Measurements from ENCODE around the gene ANTKMT.
"Not testable (repeated sequence)": the region's sequence is repeated elsewhere in the genome, so short reads cannot be mapped to it uniquely, and the experiment has no call there.

Gene ANTKMT

GRCh38 chr16:742894-743293, 21.9 kb downstream of the ANTKMT start:
- not testable (repeated sequence) for H3K27me3 ChIP-seq (ENCODE audit: control insufficient read depth, insufficient read depth, low read length); H3K4me1 ChIP-seq (ENCODE audit: control insufficient read depth, insufficient read depth, low read length); H3K4me3 ChIP-seq (ENCODE audit: low read length); H3K27ac ChIP-seq (ENCODE audit: low read depth, low read length); H3K9ac ChIP-seq (ENCODE audit: low read length); H3K36me3 ChIP-seq (ENCODE audit: control insufficient read depth, insufficient read depth, low read length)

GRCh38 chr16:743794-744500, 23.0 kb downstream of the ANTKMT start:
- no peak overlapping the region for H3K4me3 ChIP-seq (ENCODE audit: low read length)
- peaks cover 3% of the 10 kb centered on the region for H3K4me1 ChIP-seq (ENCODE audit: control insufficient read depth, insufficient read depth, low read length)
- peaks cover 2% of the 10 kb centered on the region for H3K27me3 ChIP-seq (ENCODE audit: control insufficient read depth, insufficient read depth, low read length)
- no peak overlapping the region for H3K27ac ChIP-seq (ENCODE audit: low read depth, low read length)
- no peak overlapping the region for H3K9ac ChIP-seq (ENCODE audit: low read length)
- no peaks in the 10 kb centered on the region for H3K36me3 ChIP-seq (ENCODE audit: control insufficient read depth, insufficient read depth, low read length)

GRCh38 chr16:745739-746138, 24.8 kb downstream of the ANTKMT start:
- Histone ChIP-seq H3K4me3 (ENCODE audit: low read length) (no peak overlapping the region), H3K36me3 (ENCODE audit: control insufficient read depth, insufficient read depth, low read length) (no peaks in the 10 kb centered on the region), H3K27me3 (ENCODE audit: control insufficient read depth, insufficient read depth, low read length) (peaks cover 2% of the 10 kb centered on the region), H3K27ac (ENCODE audit: low read depth, low read length) (no peak overlapping the region), H3K9ac (ENCODE audit: low read length) (no peak overlapping the region), H3K4me1 (ENCODE audit: control insufficient read depth, insufficient read depth, low read length) (no peaks in the 10 kb centered on the region)

- H3K27me3 ChIP-seq (ENCODE audit: control insufficient read depth, insufficient read depth, low read length): peaks cover 2% of the 10 kb centered on the region
- no peak overlapping the region for H3K4me3 ChIP-seq (ENCODE audit: low read length)
- H3K27ac ChIP-seq (ENCODE audit: low read depth, low read length): no peak overlapping the region
- no peak overlapping the region for H3K9ac ChIP-seq (ENCODE audit: low read length)
- H3K36me3 ChIP-seq (ENCODE audit: control insufficient read depth, insufficient read depth, low read length): no peaks in the 10 kb centered on the region
- H3K4me1 ChIP-seq (ENCODE audit: control insufficient read depth, insufficient read depth, low read length): no peaks in the 10 kb centered on the region
Measured at GRCh38 chr16:746637-747036, 25.7 kb downstream of the ANTKMT start.

GRCh38 chr16:747978-748746, 27.2 kb downstream of the ANTKMT start:
- H3K9ac ChIP-seq (ENCODE audit: low read length): no peak overlapping the region
- H3K36me3 ChIP-seq (ENCODE audit: control insufficient read depth, insufficient read depth, low read length): no peaks in the 10 kb centered on the region
- peaks cover 8% of the 10 kb centered on the region for H3K27me3 ChIP-seq (ENCODE audit: control insufficient read depth, insufficient read depth, low read length)
- no peak overlapping the region for H3K4me3 ChIP-seq (ENCODE audit: low read length)
- no peaks in the 10 kb centered on the region for H3K4me1 ChIP-seq (ENCODE audit: control insufficient read depth, insufficient read depth, low read length)
- no peak overlapping the region for H3K27ac ChIP-seq (ENCODE audit: low read depth, low read length)

GRCh38 chr16:749010-749409, 28.1 kb downstream of the ANTKMT start:
- Histone ChIP-seq H3K27me3 (ENCODE audit: control insufficient read depth, insufficient read depth, low read length) (peaks cover 8% of the 10 kb centered on the region), H3K4me3 (ENCODE audit: low read length) (no peak overlapping the region), H3K27ac (ENCODE audit: low read depth, low read length) (no peak overlapping the region), H3K36me3 (ENCODE audit: control insufficient read depth, insufficient read depth, low read length) (no peaks in the 10 kb centered on the region), H3K4me1 (ENCODE audit: control insufficient read depth, insufficient read depth, low read length) (no peaks in the 10 kb centered on the region), H3K9ac (ENCODE audit: low read length) (no peak overlapping the region)

GRCh38 chr16:750485-750884, 29.5 kb downstream of the ANTKMT start:
- Histone ChIP-seq H3K27me3 (ENCODE audit: control insufficient read depth, insufficient read depth, low read length) (peaks cover 8% of the 10 kb centered on the region), H3K4me1 (ENCODE audit: control insufficient read depth, insufficient read depth, low read length) (no peaks in the 10 kb centered on the region), H3K9ac (ENCODE audit: low read length) (no peak overlapping the region), H3K27ac (ENCODE audit: low read depth, low read length) (no peak overlapping the region), H3K36me3 (ENCODE audit: control insufficient read depth, insufficient read depth, low read length) (no peaks in the 10 kb centered on the region), H3K4me3 (ENCODE audit: low read length) (no peak overlapping the region)

GRCh38 chr16:751152-752006, 30.4 kb downstream of the ANTKMT start:
- Histone ChIP-seq H3K9ac (ENCODE audit: low read length) (no peak overlapping the region), H3K36me3 (ENCODE audit: control insufficient read depth, insufficient read depth, low read length) (no peaks in the 10 kb centered on the region), H3K27ac (ENCODE audit: low read depth, low read length) (no peak overlapping the region), H3K4me3 (ENCODE audit: low read length) (no peak overlapping the region), H3K4me1 (ENCODE audit: control insufficient read depth, insufficient read depth, low read length) (no peaks in the 10 kb centered on the region), H3K27me3 (ENCODE audit: control insufficient read depth, insufficient read depth, low read length) (peaks cover 6% of the 10 kb centered on the region)

GRCh38 chr16:752007-752312, 31.0 kb downstream of the ANTKMT start:
- Histone ChIP-seq H3K27me3 (ENCODE audit: control insufficient read depth, insufficient read depth, low read length) (peaks cover 6% of the 10 kb centered on the region), H3K27ac (ENCODE audit: low read depth, low read length) (no peak overlapping the region), H3K9ac (ENCODE audit: low read length) (no peak overlapping the region)

GRCh38 chr16:754121-754607, 33.2 kb downstream of the ANTKMT start:
- not testable (repeated sequence) for H3K4me1 ChIP-seq (ENCODE audit: control insufficient read depth, insufficient read depth, low read length); H3K36me3 ChIP-seq (ENCODE audit: control insufficient read depth, insufficient read depth, low read length); H3K4me3 ChIP-seq (ENCODE audit: low read length); H3K27ac ChIP-seq (ENCODE audit: low read depth, low read length); H3K27me3 ChIP-seq (ENCODE audit: control insufficient read depth, insufficient read depth, low read length); H3K9ac ChIP-seq (ENCODE audit: low read length)

More at GRCh38 chr16:752007-752312, 31.0 kb downstream of the ANTKMT start:
- Histone ChIP-seq H3K4me1 (ENCODE audit: control insufficient read depth, insufficient read depth, low read length) (no peaks in the 10 kb centered on the region), H3K4me3 (ENCODE audit: low read length) (no peak overlapping the region), H3K36me3 (ENCODE audit: control insufficient read depth, insufficient read depth, low read length) (no peaks in the 10 kb centered on the region)

GRCh38 chr16:754656-755055, 33.7 kb downstream of the ANTKMT start:
- Histone ChIP-seq H3K36me3 (ENCODE audit: control insufficient read depth, insufficient read depth, low read length) (no peaks in the 10 kb centered on the region), H3K27ac (ENCODE audit: low read depth, low read length) (no peak overlapping the region), H3K4me1 (ENCODE audit: control insufficient read depth, insufficient read depth, low read length) (no peaks in the 10 kb centered on the region), H3K9ac (ENCODE audit: low read length) (no peak overlapping the region), H3K27me3 (ENCODE audit: control insufficient read depth, insufficient read depth, low read length) (peaks cover 6% of the 10 kb centered on the region), H3K4me3 (ENCODE audit: low read length) (no peak overlapping the region)

- no peak overlapping the region for H3K9ac ChIP-seq (ENCODE audit: low read length)
- no peak overlapping the region for H3K27ac ChIP-seq (ENCODE audit: low read depth, low read length)
- no peaks in the 10 kb centered on the region for H3K36me3 ChIP-seq (ENCODE audit: control insufficient read depth, insufficient read depth, low read length)
- H3K27me3 ChIP-seq (ENCODE audit: control insufficient read depth, insufficient read depth, low read length): peaks cover 6% of the 10 kb centered on the region
- no peaks in the 10 kb centered on the region for H3K4me1 ChIP-seq (ENCODE audit: control insufficient read depth, insufficient read depth, low read length)
- no peak overlapping the region for H3K4me3 ChIP-seq (ENCODE audit: low read length)
Measured at GRCh38 chr16:756428-756827, 35.5 kb downstream of the ANTKMT start.
